Measurements from ENCODE around the gene RIN3.

RIN3 gene, protein sequence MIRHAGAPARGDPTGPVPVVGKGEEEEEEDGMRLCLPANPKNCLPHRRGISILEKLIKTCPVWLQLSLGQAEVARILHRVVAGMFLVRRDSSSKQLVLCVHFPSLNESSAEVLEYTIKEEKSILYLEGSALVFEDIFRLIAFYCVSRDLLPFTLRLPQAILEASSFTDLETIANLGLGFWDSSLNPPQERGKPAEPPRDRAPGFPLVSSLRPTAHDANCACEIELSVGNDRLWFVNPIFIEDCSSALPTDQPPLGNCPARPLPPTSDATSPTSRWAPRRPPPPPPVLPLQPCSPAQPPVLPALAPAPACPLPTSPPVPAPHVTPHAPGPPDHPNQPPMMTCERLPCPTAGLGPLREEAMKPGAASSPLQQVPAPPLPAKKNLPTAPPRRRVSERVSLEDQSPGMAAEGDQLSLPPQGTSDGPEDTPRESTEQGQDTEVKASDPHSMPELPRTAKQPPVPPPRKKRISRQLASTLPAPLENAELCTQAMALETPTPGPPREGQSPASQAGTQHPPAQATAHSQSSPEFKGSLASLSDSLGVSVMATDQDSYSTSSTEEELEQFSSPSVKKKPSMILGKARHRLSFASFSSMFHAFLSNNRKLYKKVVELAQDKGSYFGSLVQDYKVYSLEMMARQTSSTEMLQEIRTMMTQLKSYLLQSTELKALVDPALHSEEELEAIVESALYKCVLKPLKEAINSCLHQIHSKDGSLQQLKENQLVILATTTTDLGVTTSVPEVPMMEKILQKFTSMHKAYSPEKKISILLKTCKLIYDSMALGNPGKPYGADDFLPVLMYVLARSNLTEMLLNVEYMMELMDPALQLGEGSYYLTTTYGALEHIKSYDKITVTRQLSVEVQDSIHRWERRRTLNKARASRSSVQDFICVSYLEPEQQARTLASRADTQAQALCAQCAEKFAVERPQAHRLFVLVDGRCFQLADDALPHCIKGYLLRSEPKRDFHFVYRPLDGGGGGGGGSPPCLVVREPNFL

GRCh38 chr14:92513204-92513965 lies at the start of gene RIN3:
TSS of gene RIN3 (plus strand) at chr14:92513781. CDS start at chr14:92513933, 152 bp downstream.
- TF ChIP-seq CTCF (IDR thresholded peaks at IDR 0.05) (no peak), ZFX (IDR thresholded peaks at IDR 0.05; ENCODE audit: borderline replicate concordance) (no peak)
- H3K27ac ChIP-seq = no peak within 1 kb of the TSS

DNA sequence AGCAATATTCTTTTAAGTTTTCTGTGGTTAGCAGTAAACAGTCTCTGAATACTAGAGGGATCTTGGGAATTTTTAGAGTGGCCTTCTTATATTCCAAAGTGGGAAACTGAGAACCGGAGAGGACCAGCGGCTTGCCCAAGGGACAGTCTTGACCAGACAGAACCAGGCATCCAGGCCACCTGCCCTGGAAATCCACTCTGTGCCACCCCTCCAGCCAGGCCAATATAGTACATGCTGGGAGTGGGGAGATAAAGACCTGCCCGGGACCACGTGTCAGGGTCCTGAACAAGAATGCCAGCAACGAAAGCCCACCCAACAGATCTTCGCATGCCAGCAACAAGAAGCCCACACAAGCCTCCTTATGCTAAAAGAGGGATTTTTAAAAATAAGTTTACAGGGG lies 49.4 kb upstream of the RIN3 start:
- H3K27ac ChIP-seq = no peak overlapping the region
- TF ChIP-seq ZFX (IDR thresholded peaks at IDR 0.05; ENCODE audit: borderline replicate concordance) (no peak), CTCF (IDR thresholded peaks at IDR 0.05) (no peak)

- TF ChIP-seq ZFX (IDR thresholded peaks at IDR 0.05; ENCODE audit: borderline replicate concordance) (no peak), CTCF (IDR thresholded peaks at IDR 0.05) (no peak)
- no peak overlapping the region for H3K27ac ChIP-seq
These were observed 48.9 kb upstream of the RIN3 start for GRCh38 chr14:92464716-92465115.

- TF ChIP-seq CTCF (IDR thresholded peaks at IDR 0.05) = no peak
- no peak for TF ChIP-seq ZFX (IDR thresholded peaks at IDR 0.05; ENCODE audit: borderline replicate concordance)
- H3K27ac ChIP-seq = no peak overlapping the region
These were observed 48.1 kb upstream of the RIN3 start for GRCh38 chr14:92465353-92466055.

GRCh38 chr14:92466059-92466458 lies 47.5 kb upstream of the RIN3 start:
- no peak for TF ChIP-seq CTCF (IDR thresholded peaks at IDR 0.05)
- no peak for TF ChIP-seq ZFX (IDR thresholded peaks at IDR 0.05; ENCODE audit: borderline replicate concordance)
- H3K27ac ChIP-seq = no peak overlapping the region

DNA sequence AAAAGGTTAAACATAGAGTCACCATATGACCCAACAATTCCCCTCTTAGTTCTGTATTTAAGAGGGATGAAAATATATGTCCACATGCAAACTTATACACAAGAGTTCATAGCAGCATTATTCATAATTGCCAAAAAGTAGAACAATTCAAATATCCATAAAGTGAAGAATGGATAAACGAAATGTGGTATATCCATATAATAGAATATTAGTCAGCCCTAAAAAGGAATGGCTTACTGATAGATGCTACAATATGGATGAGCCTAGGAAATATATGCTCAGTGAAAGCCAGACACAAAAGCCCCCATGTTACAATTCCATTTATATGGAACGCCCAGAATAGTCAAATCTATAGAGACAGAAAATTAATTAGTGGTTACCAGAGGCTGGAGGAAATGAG lies 44.1 kb upstream of the RIN3 start:
- TF ChIP-seq CTCF (IDR thresholded peaks at IDR 0.05) (no peak), ZFX (IDR thresholded peaks at IDR 0.05; ENCODE audit: borderline replicate concordance) (no peak)

More for the DNA sequence above, 44.1 kb upstream of the RIN3 start:
- H3K27ac ChIP-seq = no peak overlapping the region
